GM18502 (cell line): ENCODE data around the gene LPA.
A peak's percentile ranks its signal among the peaks of the same experiment; 100 is the strongest.

Experiments
- ATAC-seq: cut with Tn5 transposase; IDR thresholded peaks from one replicate; pipeline ENCODE4 v1.9.1; 2021; ENCODE audit warnings: mild to moderate bottlenecking; ENCODE audit not compliant: unreplicated experiment, poor library complexity

Gene LPA

GRCh38 chr6:160523223-160523622 is 140.9 kb downstream of the LPA start:
- ATAC-seq: peak; percentile 57

GRCh38 chr6:160520043-160520904 is 143.8 kb downstream of the LPA start:
- peak; percentile 80 for ATAC-seq

GRCh38 chr6:160519603-160520042 is 144.5 kb downstream of the LPA start:
- peak; percentile 84 for ATAC-seq

- ATAC-seq: no peak
These were observed 144.9 kb downstream of the LPA start for GRCh38 chr6:160519133-160519532.

- no peak for ATAC-seq
These were observed 150.2 kb downstream of the LPA start for GRCh38 chr6:160513836-160514235.

GRCh38 chr6:160510976-160511617 is 153.0 kb downstream of the LPA start:
- ATAC-seq: no peak

GRCh38 chr6:160510199-160510598 is 153.9 kb downstream of the LPA start:
- ATAC-seq: no peak

- ATAC-seq: no peak
These were observed 154.5 kb downstream of the LPA start for GRCh38 chr6:160509610-160510009.

GRCh38 chr6:160508599-160508998 is 155.5 kb downstream of the LPA start:
- ATAC-seq: no peak

- ATAC-seq: no peak
These were observed 156.7 kb downstream of the LPA start for GRCh38 chr6:160507420-160507819.

- no peak for ATAC-seq
These were observed 158.1 kb downstream of the LPA start for GRCh38 chr6:160505970-160506369.

GRCh38 chr6:160500639-160501038 is 163.4 kb downstream of the LPA start:
- no peak for ATAC-seq

GRCh38 chr6:160494576-160494975 is 169.5 kb downstream of the LPA start:
- no peak for ATAC-seq

- ATAC-seq: no peak
These were observed 175.0 kb downstream of the LPA start for GRCh38 chr6:160489091-160489490.

GRCh38 chr6:160487116-160487515 is 177.0 kb downstream of the LPA start:
- no peak for ATAC-seq
